Smooth muscle cell (in vitro differentiated cells): ENCODE data around the gene KIF3B. TPM values are rescaled to one million over a fixed set of nuclear protein-coding genes. Genes with fewer than 3 reads are reported as not detected.

Experiments used
- DNase-seq: peaks from one replicate; lab custom pipeline; 2025; ENCODE audit not compliant: unreplicated experiment; lab: John Stamatoyannopoulos, UW
- H2AFZ ChIP-seq: fragments of 200-600 bp; sonication (generic); 2 replicates; pipeline ENCODE4 v1.6.0; 2016; ENCODE audit warnings: antibody characterized with exemption, low read depth, mild to moderate bottlenecking
- H3F3A ChIP-seq: fragments of 200-600 bp; sonication (generic); 2 replicates; pipeline ENCODE4 v1.6.0; 2017; ENCODE audit warnings: antibody characterized with exemption, low read depth
- H3K27ac ChIP-seq: fragments of 200-600 bp; sonication (generic); 2 replicates; pipeline ENCODE4 v1.5.1; 2016; ENCODE audit warnings: low read depth, mild to moderate bottlenecking
- H3K27me3 ChIP-seq: fragments of 200-600 bp; sonication (generic); 2 replicates; pipeline ENCODE4 v1.6.1; 2016; ENCODE audit warnings: low read depth, mild to moderate bottlenecking
- H3K36me3 ChIP-seq: fragments of 200-600 bp; sonication (generic); 2 replicates; pipeline ENCODE4 v1.5.1; 2016; ENCODE audit warnings: low read depth
- H3K4me1 ChIP-seq: fragments of 200-600 bp; sonication (generic); 2 replicates; pipeline ENCODE4 v1.5.1; 2016; ENCODE audit warnings: low read depth
- H3K4me2 ChIP-seq: fragments of 200-600 bp; sonication (generic); 2 replicates; pipeline ENCODE4 v1.6.0; 2016; ENCODE audit warnings: mild to moderate bottlenecking
- H3K4me3 ChIP-seq: fragments of 200-600 bp; sonication (generic); 2 replicates; pipeline ENCODE4 v1.5.1; 2016; ENCODE audit warnings: mild to moderate bottlenecking
- H3K79me2 ChIP-seq: fragments of 200-600 bp; sonication (generic); 2 replicates; pipeline ENCODE4 v1.6.0; 2016; ENCODE audit warnings: low read depth, mild to moderate bottlenecking
- H3K9ac ChIP-seq: fragments of 200-600 bp; sonication (generic); 2 replicates; pipeline ENCODE4 v1.6.0; 2016; ENCODE audit warnings: low read depth
- H3K9me3 ChIP-seq: fragments of 200-600 bp; sonication (generic); replicated peaks from 2 replicates; pipeline ENCODE4 v1.5.1; 2016; ENCODE audit warnings: low read depth
- H4K20me1 ChIP-seq: fragments of 200-600 bp; sonication (generic); 2 replicates; pipeline ENCODE4 v1.6.0; 2016; ENCODE audit warnings: low read depth
- CTCF ChIP-seq: fragments of 200-600 bp; sonication (generic); IDR thresholded peaks from 2 replicates; pipeline ENCODE4 v1.5.1; 2017; ENCODE audit warnings: borderline replicate concordance, mild to moderate bottlenecking, antibody characterized with exemption; ENCODE audit not compliant: insufficient read depth, poor library complexity, severe bottlenecking
- WGBS: methylation state at CpG from one replicate; pipeline ENCODE4 v1.1.7; 2016; ENCODE audit warnings: low lambda C conversion rate; 5-methylcytosine and 5-hydroxymethylcytosine counted together
- polyA plus RNA-seq: library from polyadenylated mRNA; unstranded; fragments of >200 nt; fragmentation: Nextera tagmentation; extraction: Ambion mirVana; gene quantifications from 2 replicates; pipeline ENCODE4 v1.2.1, GENCODE V29; 2016
- total RNA-seq: library from RNA; depleted of rRNA; stranded (reverse); fragments of >200 nt; gene quantifications from 2 replicates; pipeline ENCODE4 v1.2.3, GENCODE V29; 2014

The KIF3B gene
- total and polyA plus RNA-seq, 2 experiments from 2014 or later = 8.2 to 20.0 TPM

DNA sequence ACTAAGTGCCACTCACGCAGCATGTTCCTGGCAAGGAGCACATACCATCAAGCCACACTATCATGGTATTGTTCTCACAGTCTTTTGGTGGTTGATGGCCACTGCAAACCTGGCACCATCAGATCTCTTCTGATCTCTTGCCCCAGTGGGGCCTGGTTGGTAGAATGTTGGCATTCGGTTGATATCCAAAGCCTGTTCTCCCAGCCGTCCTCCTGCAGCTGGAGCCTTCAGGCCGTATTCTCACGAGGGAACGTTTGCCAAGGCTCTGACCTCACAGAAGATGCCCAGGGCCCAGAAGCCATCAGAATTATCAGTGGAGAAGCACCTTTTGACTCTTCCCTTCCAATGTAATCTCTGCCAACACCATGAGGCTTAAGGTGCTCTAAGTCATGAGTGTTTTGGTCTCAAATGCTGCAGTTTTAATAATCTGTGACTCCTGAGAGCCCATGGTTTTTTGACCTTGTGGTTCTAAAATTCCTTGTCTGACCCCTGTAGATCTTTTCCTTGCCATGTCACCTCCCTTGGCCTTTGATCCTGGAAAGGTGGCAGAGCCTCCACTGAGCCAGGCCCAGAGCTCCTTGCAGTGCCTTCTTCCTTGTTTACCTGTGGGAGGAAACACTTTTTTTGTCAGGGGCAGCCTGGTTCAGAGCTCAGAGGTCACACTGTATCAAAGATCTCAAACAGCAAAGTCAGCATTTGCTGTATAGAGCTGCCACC is 42.0 kb upstream of the KIF3B start:
- Histone ChIP-seq H3K36me3 (peaks cover 5% of the 10 kb centered on the region), H3K9ac (no peak overlapping the region), H2AFZ (no peak overlapping the region), H3K4me1 (no peaks in the 10 kb centered on the region), H3F3A (no peaks in the 10 kb centered on the region), H3K9me3 (no peaks in the 10 kb centered on the region), H3K4me3 (no peak overlapping the region), H3K4me2 (no peak overlapping the region), H4K20me1 (no peaks in the 10 kb centered on the region), H3K27me3 (no peaks in the 10 kb centered on the region), H3K27ac (no peak overlapping the region), H3K79me2 (no peaks in the 10 kb centered on the region)
- TF ChIP-seq CTCF = no peak
- no peak for DNase-seq
- 89% methylated on average over 6 of the region's 6 CpGs for WGBS

GRCh38 chr20:32236048-32236533 is 41.4 kb upstream of the KIF3B start:
- H3K79me2 ChIP-seq = no peaks in the 10 kb centered on the region
- no peak overlapping the region for H3K4me2 ChIP-seq
- no peak overlapping the region for H3K9ac ChIP-seq
- H3K9me3 ChIP-seq = no peaks in the 10 kb centered on the region
- no peaks in the 10 kb centered on the region for H4K20me1 ChIP-seq
- H2AFZ ChIP-seq = no peak overlapping the region
- H3K27ac ChIP-seq = no peak overlapping the region
- no peak for TF ChIP-seq CTCF
- peaks cover 4% of the 10 kb centered on the region for H3K36me3 ChIP-seq
- H3K27me3 ChIP-seq = no peaks in the 10 kb centered on the region
- H3F3A ChIP-seq = no peaks in the 10 kb centered on the region
- no peak for DNase-seq
- H3K4me1 ChIP-seq = no peaks in the 10 kb centered on the region
- no peak overlapping the region for H3K4me3 ChIP-seq
- WGBS = 92% methylated on average over 3 of the region's 3 CpGs

DNA sequence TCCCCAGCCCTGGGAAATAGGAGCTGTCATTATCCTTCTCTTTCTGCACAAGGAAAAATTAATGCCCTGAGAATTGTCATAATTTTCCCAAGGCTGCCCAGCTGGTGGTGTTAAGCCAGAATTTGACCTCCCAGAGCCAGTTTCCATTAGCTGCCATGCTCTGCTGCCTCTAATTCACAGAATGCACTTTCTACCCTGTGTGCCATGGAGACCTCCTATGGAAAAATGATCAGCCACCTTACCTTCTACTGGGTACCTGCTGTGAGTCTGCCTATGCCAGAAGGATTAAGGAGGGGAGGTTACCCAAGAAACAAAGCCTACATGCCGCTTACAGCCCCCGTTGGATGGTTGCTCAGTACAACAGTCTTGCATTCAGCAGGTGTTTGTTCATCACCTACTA is 40.6 kb upstream of the KIF3B start:
- Histone ChIP-seq H3K79me2 (no peaks in the 10 kb centered on the region), H3F3A (no peaks in the 10 kb centered on the region), H4K20me1 (no peaks in the 10 kb centered on the region), H3K9me3 (no peaks in the 10 kb centered on the region), H3K36me3 (no peaks in the 10 kb centered on the region), H3K27me3 (no peaks in the 10 kb centered on the region), H3K9ac (no peak overlapping the region), H3K27ac (no peak overlapping the region), H3K4me2 (no peak overlapping the region), H2AFZ (no peak overlapping the region), H3K4me3 (no peak overlapping the region), H3K4me1 (no peaks in the 10 kb centered on the region)
- DNase-seq = no peak
- TF ChIP-seq CTCF = no peak
- 100% methylated on average over 2 of the region's 2 CpGs for WGBS

DNA sequence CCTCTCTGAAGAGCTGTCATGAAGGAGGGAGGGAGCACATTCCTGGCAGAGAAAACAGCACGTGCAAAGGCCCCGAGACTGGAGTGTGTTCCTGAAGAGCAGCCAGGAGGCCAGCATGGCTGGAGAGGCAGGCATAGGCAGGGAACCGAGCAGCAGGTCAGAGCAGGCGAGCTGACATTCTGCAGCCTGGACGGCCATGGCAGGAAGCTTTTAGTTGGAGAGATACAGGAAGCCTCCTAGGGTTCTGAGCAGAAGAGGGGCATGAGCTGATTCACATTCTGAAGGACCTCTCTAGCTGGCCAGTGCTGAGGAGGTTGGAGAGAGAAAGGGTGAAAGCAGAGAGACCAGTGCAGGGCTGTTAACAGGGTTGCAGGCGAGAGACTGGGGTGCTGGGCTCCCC is 40.0 kb upstream of the KIF3B start:
- 90% methylated on average over 6 of the region's 6 CpGs for WGBS
- H3K36me3 ChIP-seq = no peaks in the 10 kb centered on the region

More for the DNA sequence above, 40.0 kb upstream of the KIF3B start:
- no peaks in the 10 kb centered on the region for H4K20me1 ChIP-seq
- no peaks in the 10 kb centered on the region for H3K4me1 ChIP-seq
- H3K4me2 ChIP-seq = no peak overlapping the region
- no peak overlapping the region for H2AFZ ChIP-seq
- no peaks in the 10 kb centered on the region for H3K9me3 ChIP-seq
- H3K27ac ChIP-seq = no peak overlapping the region
- TF ChIP-seq CTCF = no peak
- DNase-seq = no peak
- H3K27me3 ChIP-seq = no peaks in the 10 kb centered on the region
- no peak overlapping the region for H3K4me3 ChIP-seq
- H3K79me2 ChIP-seq = no peaks in the 10 kb centered on the region
- H3K9ac ChIP-seq = no peak overlapping the region
- H3F3A ChIP-seq = no peaks in the 10 kb centered on the region
